Ishikawa (cell line): ENCODE results near the gene CEP83.

Experiments used
- EGR1 ChIP-seq: IDR thresholded peaks from 2 replicates; pipeline ENCODE4 v1.6.1; 2012
- EP300 ChIP-seq: IDR thresholded peaks from 2 replicates; pipeline ENCODE4 v1.6.1; 2012; ENCODE audit warnings: borderline replicate concordance
- FOXM1 ChIP-seq: IDR thresholded peaks from 2 replicates; pipeline ENCODE4 v1.6.1; 2012; ENCODE audit warnings: low read depth, borderline replicate concordance
- RAD21 ChIP-seq: IDR thresholded peaks from 2 replicates; pipeline ENCODE4 v1.6.1; 2012; ENCODE audit warnings: low read depth
- TEAD4 ChIP-seq: IDR thresholded peaks from 2 replicates; pipeline ENCODE4 v1.6.1; 2012

- TF ChIP-seq EGR1 (no peak), TEAD4 (no peak), RAD21 (no peak), FOXM1 (no peak), EP300 (no peak)
Measured at GRCh38 chr12:94390130-94390485, 69.6 kb downstream of the CEP83 start.
